H9 (cell line): ENCODE measurements around the gene CACNA2D4. TPM values are rescaled to one million over a fixed set of nuclear protein-coding genes. Genes with fewer than 3 reads are reported as not detected.

Experiments used
- DNase-seq: peaks from one replicate; pipeline ENCODE4 v3.0.0-alpha.2; 2017
- H2AFZ ChIP-seq: one replicate; pipeline ENCODE4 v1.6.1; 2013; ENCODE audit warnings: mild to moderate bottlenecking, low read length, control low read depth, moderate library complexity
- H2AK5ac ChIP-seq: 2 replicates; pipeline ENCODE4 v1.6.1; 2013; ENCODE audit warnings: low read length, control low read depth, mixed read lengths; ENCODE audit not compliant: insufficient read length
- H2BK120ac ChIP-seq: one replicate; pipeline ENCODE4 v1.6.1; 2013; ENCODE audit warnings: low read depth, mild to moderate bottlenecking, low read length, control low read depth, inconsistent platforms; ENCODE audit not compliant: poor library complexity, severe bottlenecking
- H2BK12ac ChIP-seq: 2 replicates; pipeline ENCODE4 v1.6.1; 2013; ENCODE audit warnings: low read length, control low read depth, mixed read lengths, low read depth; ENCODE audit not compliant: insufficient read length
- H2BK15ac ChIP-seq: 2 replicates; pipeline ENCODE4 v1.6.1; 2013; ENCODE audit warnings: low read depth, low read length, control low read depth
- H2BK20ac ChIP-seq: one replicate; pipeline ENCODE4 v1.6.1; 2013; ENCODE audit warnings: low read depth, mild to moderate bottlenecking, low read length, control low read depth, inconsistent platforms; ENCODE audit not compliant: poor library complexity, severe bottlenecking
- H2BK5ac ChIP-seq: 2 replicates; pipeline ENCODE4 v1.6.1; 2013; ENCODE audit warnings: low read length, control low read depth, mixed read lengths; ENCODE audit not compliant: insufficient read length
- H3K14ac ChIP-seq: 2 replicates; pipeline ENCODE4 v1.6.1; 2013; ENCODE audit warnings: low read length, control low read depth; ENCODE audit not compliant: insufficient read depth
- H3K18ac ChIP-seq: 2 replicates; pipeline ENCODE4 v1.6.1; 2013; ENCODE audit warnings: low read depth, mild to moderate bottlenecking, mixed read lengths, low read length, control low read depth; ENCODE audit not compliant: insufficient read length
- H3K23ac ChIP-seq: 2 replicates; pipeline ENCODE4 v1.6.1; 2013; ENCODE audit warnings: low read length, control low read depth, mixed read lengths, low read depth; ENCODE audit not compliant: insufficient read length
- H3K23me2 ChIP-seq: 2 replicates; pipeline ENCODE4 v1.6.1; 2013; ENCODE audit warnings: low read depth, mild to moderate bottlenecking, mixed read lengths, low read length, control low read depth; ENCODE audit not compliant: insufficient read length, poor library complexity, severe bottlenecking
- H3K27ac ChIP-seq: 2 replicates; pipeline ENCODE4 v1.5.1; 2013; ENCODE audit warnings: low read length, control low read depth, mixed read lengths, low read depth; ENCODE audit not compliant: insufficient read length
- H3K27me3 ChIP-seq: 2 replicates; pipeline ENCODE4 v1.6.1; 2013; ENCODE audit warnings: low read length, control low read depth, inconsistent platforms; ENCODE audit not compliant: insufficient read depth
- H3K4ac ChIP-seq: 2 replicates; pipeline ENCODE4 v1.6.1; 2013; ENCODE audit warnings: low read depth, mild to moderate bottlenecking, control low read depth, inconsistent platforms, low read length, moderate library complexity
- H3K4me1 ChIP-seq: 2 replicates; pipeline ENCODE4 v1.6.1; 2013; ENCODE audit warnings: low read length, control low read depth, inconsistent platforms; ENCODE audit not compliant: insufficient read depth
- H3K4me2 ChIP-seq: 2 replicates; pipeline ENCODE4 v1.6.1; 2013; ENCODE audit warnings: low read length, control low read depth, mixed read lengths; ENCODE audit not compliant: insufficient read length, insufficient read depth
- H3K56ac ChIP-seq: 2 replicates; pipeline ENCODE4 v1.6.1; 2013; ENCODE audit warnings: low read depth, mild to moderate bottlenecking, mixed read lengths, low read length, control low read depth; ENCODE audit not compliant: insufficient read length
- H3K79me1 ChIP-seq: 2 replicates; pipeline ENCODE4 v1.6.1; 2013; ENCODE audit warnings: low read depth, mild to moderate bottlenecking, moderate library complexity, low read length, control low read depth, inconsistent platforms; ENCODE audit not compliant: insufficient read depth, poor library complexity, severe bottlenecking
- H3K79me2 ChIP-seq: 2 replicates; pipeline ENCODE4 v1.6.1; 2013; ENCODE audit warnings: low read length, control low read depth, inconsistent platforms; ENCODE audit not compliant: insufficient read depth
- H3K9ac ChIP-seq: 2 replicates; pipeline ENCODE4 v1.6.1; 2013; ENCODE audit warnings: low read length, control low read depth, mixed read lengths; ENCODE audit not compliant: insufficient read length; ENCODE audit errors: extremely low read depth
- H3K9me3 ChIP-seq: one replicate; pipeline ENCODE4 v1.6.1; 2013; ENCODE audit warnings: low read depth, low read length, inconsistent platforms; ENCODE audit not compliant: control insufficient read depth
- H3T11ph ChIP-seq: one replicate; pipeline ENCODE4 v1.6.1; 2013; ENCODE audit warnings: mild to moderate bottlenecking, low read length, control low read depth, inconsistent platforms
- H4K20me1 ChIP-seq: one replicate; pipeline ENCODE4 v1.6.1; 2013; ENCODE audit not compliant: control insufficient read depth, insufficient read length, insufficient read depth
- H4K5ac ChIP-seq: 2 replicates; pipeline ENCODE4 v1.6.1; 2013; ENCODE audit warnings: low read depth, mild to moderate bottlenecking, mixed read lengths, low read length, control low read depth; ENCODE audit not compliant: insufficient read length
- H4K8ac ChIP-seq: replicated peaks from 2 replicates; pipeline ENCODE4 v1.6.1; 2013; ENCODE audit warnings: low read length, control low read depth, mixed read lengths, low read depth; ENCODE audit not compliant: insufficient read length
- H4K91ac ChIP-seq: 2 replicates; pipeline ENCODE4 v1.6.1; 2013; ENCODE audit warnings: low read depth, mild to moderate bottlenecking, moderate library complexity, mixed read lengths, low read length, control low read depth; ENCODE audit not compliant: insufficient read length
- H3K27ac Mint-ChIP-seq, 3 experiments: 2 replicates in 2 of 3; 3 replicates in 1 of 3; pipeline ENCODE4 v1.8.0; 2020 to 2021; ENCODE audit warnings: mixed read lengths in 3 of 3, mild to moderate bottlenecking in 1 of 3, moderate library complexity in 1 of 3
- H3K27me3 Mint-ChIP-seq: 2 replicates; pipeline ENCODE4 v1.8.0; 2021; ENCODE audit warnings: low read depth, mild to moderate bottlenecking, moderate library complexity, mixed read lengths
- H3K36me3 Mint-ChIP-seq, 3 experiments: 2 replicates in 2 of 3; 3 replicates in 1 of 3; pipeline ENCODE4 v1.8.0; 2020 to 2021; ENCODE audit warnings: low read depth in 3 of 3, mixed read lengths in 3 of 3; ENCODE audit not compliant: insufficient read depth in 1 of 3
- H3K4me1 Mint-ChIP-seq, 2 experiments: 2 replicates each; pipeline ENCODE4 v1.8.0; 2020; ENCODE audit warnings: mixed read lengths in 2 of 2
- H3K4me3 Mint-ChIP-seq, 2 experiments: 2 replicates in 1 of 2; 3 replicates in 1 of 2; pipeline ENCODE4 v1.8.0; 2020 to 2021; ENCODE audit warnings: mild to moderate bottlenecking in 2 of 2, mixed read lengths in 2 of 2, moderate library complexity in 1 of 2
- H3K9me3 Mint-ChIP-seq, 2 experiments: 2 replicates in 1 of 2; 3 replicates in 1 of 2; pipeline ENCODE4 v1.8.0; 2020; ENCODE audit warnings: mild to moderate bottlenecking in 2 of 2, mixed read lengths in 2 of 2, moderate library complexity in 1 of 2
- CTCF ChIP-seq: fragments of 200-600 bp; sonication (generic); conservative IDR thresholded peaks from 3 replicates; pipeline ENCODE4 v1.8.0; 2021; ENCODE audit warnings: antibody characterized with exemption, mild to moderate bottlenecking
- WGBS: extraction: QIAGEN DNeasy Blood & Tissue Kit; methylation state at CpG from one replicate; pipeline ENCODE4 v1.1.7; 2013; ENCODE audit warnings: missing lambda C conversion rate, low lambda C conversion rate, mixed read lengths; ENCODE audit not compliant: insufficient read length; ENCODE audit errors: extremely low coverage; 5-methylcytosine and 5-hydroxymethylcytosine counted together
- total RNA-seq: library from RNA; stranded (reverse); gene quantifications from 2 replicates; pipeline ENCODE4 v1.2.1, GENCODE V29; 2021

CACNA2D4 gene
- total RNA-seq, 1 experiment from 2014 or later, result 0.79 TPM

- no peak overlapping the region for H2BK20ac ChIP-seq
- no peaks in the 10 kb centered on the region for H4K20me1 ChIP-seq
- H2BK15ac ChIP-seq, result no peak overlapping the region
- H2BK5ac ChIP-seq, result no peak overlapping the region
- H3K23ac ChIP-seq, result no peak overlapping the region
- Mint-ChIP-seq H3K4me1 (no peaks in the 10 kb centered on the region), H3K27ac (peak overlapping the region in 1 of 3 experiments; percentile 45; a peak in 1 of 7 replicates), H3K36me3 (no peaks in the 10 kb centered on the region; a peak in 1 of 7 replicates), H3K9me3 (no peaks in the 10 kb centered on the region), H3K4me3 (no peak overlapping the region), H3K27me3 (peaks cover 4% of the 10 kb centered on the region)
- H3K18ac ChIP-seq, result no peak overlapping the region
- WGBS, result no CpG with 5 or more reads among the region's 5 CpGs
- no peaks in the 10 kb centered on the region for H3K9me3 ChIP-seq
- H2BK120ac ChIP-seq, result no peak overlapping the region
- H3K27ac ChIP-seq, result no peak overlapping the region
- H3K4me1 ChIP-seq, result no peaks in the 10 kb centered on the region
- no peak overlapping the region for H4K5ac ChIP-seq
- H3K4me2 ChIP-seq, result no peak overlapping the region
- no peak overlapping the region for H3T11ph ChIP-seq
- no peak overlapping the region for H4K91ac ChIP-seq
- TF ChIP-seq CTCF, result no peak
- H3K56ac ChIP-seq, result no peak overlapping the region
- H3K27me3 ChIP-seq, result no peaks in the 10 kb centered on the region
- no peak overlapping the region for H3K9ac ChIP-seq
- H3K79me2 ChIP-seq, result no peaks in the 10 kb centered on the region
- peak; percentile 22 for DNase-seq
- no peaks in the 10 kb centered on the region for H3K79me1 ChIP-seq
- H2AK5ac ChIP-seq, result no peak overlapping the region
- no peaks in the 10 kb centered on the region for H3K23me2 ChIP-seq
- no peak overlapping the region for H3K4ac ChIP-seq
- no peak overlapping the region for H4K8ac ChIP-seq
- no peak overlapping the region; the same call in 1 of the 2 replicates for H3K14ac ChIP-seq
- H2AFZ ChIP-seq, result no peak overlapping the region
- H2BK12ac ChIP-seq, result no peak overlapping the region
Measured at GRCh38 chr12:1878695-1879094, 39.8 kb downstream of the CACNA2D4 start.
